Measurements from ENCODE around the gene CPED1. TPM values are rescaled to one million over a fixed set of nuclear protein-coding genes. Genes with fewer than 3 reads are reported as not detected.

CPED1 gene
- total RNA-seq, 6 donors from 2014 or later, result 12.9 to 31.6 (median 18.1) TPM

GRCh38 chr7:121037957-121038716, 49.6 kb downstream of the CPED1 start:
- H3K27ac ChIP-seq, result no peak overlapping the region
- 80 to 83% methylated on average over 4 of the region's 4 CpGs for WGBS, 2 donors

GRCh38 chr7:121038717-121039509, 50.4 kb downstream of the CPED1 start:
- Histone ChIP-seq H3K27ac (no peak overlapping the region), H3K4me3 (no peak overlapping the region), H3K4me1 (peaks cover 4 to 7% (median 5%) of the 10 kb centered on the region in 4 donors), H3K27me3 (no peaks in the 10 kb centered on the region), H3K36me3 (no peaks in the 10 kb centered on the region), H3K9me3 (no peaks in the 10 kb centered on the region)
- DNase-seq, result no peak
- TF ChIP-seq POLR2A (IDR thresholded peaks at IDR 0.05), result no peak
- TF ChIP-seq EP300 (IDR thresholded peaks at IDR 0.05), result no peak
- no peak for TF ChIP-seq POLR2AphosphoS5 (IDR thresholded peaks at IDR 0.05)
- no peak for TF ChIP-seq CTCF (IDR thresholded peaks at IDR 0.05)
- ATAC-seq (ENCODE audit: low FRiP score in 2 of 2), result no peak
- WGBS, 2 donors, result 59 to 70% methylated on average over 7 of the region's 7 CpGs

More at GRCh38 chr7:121037957-121038716, 49.6 kb downstream of the CPED1 start:
- ATAC-seq (ENCODE audit: low FRiP score in 2 of 2) (no peak), DNase-seq (no peak)
- Histone ChIP-seq H3K36me3 (no peaks in the 10 kb centered on the region), H3K4me3 (no peak overlapping the region), H3K27me3 (no peaks in the 10 kb centered on the region), H3K4me1 (peaks cover 4 to 7% (median 5%) of the 10 kb centered on the region in 4 donors), H3K9me3 (no peaks in the 10 kb centered on the region)
- TF ChIP-seq EP300 (IDR thresholded peaks at IDR 0.05), result no peak
- no peak for TF ChIP-seq CTCF (IDR thresholded peaks at IDR 0.05)
- TF ChIP-seq POLR2A (IDR thresholded peaks at IDR 0.05), result no peak
- TF ChIP-seq POLR2AphosphoS5 (IDR thresholded peaks at IDR 0.05), result no peak

- Histone ChIP-seq H3K4me1 (peaks cover 4 to 7% (median 5%) of the 10 kb centered on the region in 4 donors), H3K36me3 (no peaks in the 10 kb centered on the region), H3K4me3 (no peak overlapping the region), H3K9me3 (no peaks in the 10 kb centered on the region), H3K27ac (no peak overlapping the region), H3K27me3 (no peaks in the 10 kb centered on the region)
- DNase-seq (no peak), ATAC-seq (ENCODE audit: low FRiP score in 2 of 2) (no peak)
- TF ChIP-seq POLR2AphosphoS5 (IDR thresholded peaks at IDR 0.05) (no peak), CTCF (IDR thresholded peaks at IDR 0.05) (no peak), EP300 (IDR thresholded peaks at IDR 0.05) (no peak), POLR2A (IDR thresholded peaks at IDR 0.05) (no peak)
- WGBS, 2 donors, result 89 to 94% methylated on average over 2 of the region's 2 CpGs
Observed at GRCh38 chr7:121039510-121039822, 51.0 kb downstream of the CPED1 start.

GRCh38 chr7:121039994-121040393, 51.5 kb downstream of the CPED1 start:
- Histone ChIP-seq H3K4me1 (peaks cover 4 to 7% (median 6%) of the 10 kb centered on the region in 4 donors), H3K9me3 (no peaks in the 10 kb centered on the region), H3K27ac (no peak overlapping the region), H3K27me3 (no peaks in the 10 kb centered on the region), H3K36me3 (no peaks in the 10 kb centered on the region), H3K4me3 (no peak overlapping the region)
- TF ChIP-seq POLR2AphosphoS5 (IDR thresholded peaks at IDR 0.05) (no peak), CTCF (IDR thresholded peaks at IDR 0.05) (no peak), POLR2A (IDR thresholded peaks at IDR 0.05) (no peak), EP300 (IDR thresholded peaks at IDR 0.05) (no peak)
- 95 to 97% methylated on average over 2 of the region's 2 CpGs for WGBS, 2 donors
- ATAC-seq (ENCODE audit: low FRiP score in 2 of 2) (no peak), DNase-seq (no peak)

All from upper lobe of left lung (tissue), 6 donors.